HepG2 (cell line): ENCODE measurements around the gene DRAP1. TPM values are rescaled to one million over a fixed set of nuclear protein-coding genes. Genes with fewer than 3 reads are reported as not detected.

Source experiments
- KLF6 ChIP-seq: IDR thresholded peaks from 2 replicates; pipeline ENCODE4 v1.8.0; 2016; ENCODE audit warnings: missing biosample characterization, missing genetic modification reagents
- KLF9 ChIP-seq: IDR thresholded peaks from 2 replicates; pipeline ENCODE4 v1.6.1; 2016; ENCODE audit warnings: low read depth
- MTF2 ChIP-seq: sonication (generic); formaldehyde crosslinking; IDR thresholded peaks from 2 replicates; pipeline ENCODE4 v1.5.0; 2020; ENCODE audit warnings: missing genetic modification reagents, borderline replicate concordance
- NFKB2 ChIP-seq: sonication (generic); formaldehyde crosslinking; IDR thresholded peaks from 2 replicates; pipeline ENCODE4 v1.4.0; 2020; ENCODE audit warnings: missing genetic modification reagents, borderline replicate concordance
- NFRKB ChIP-seq: fragments of 450-650 bp; IDR thresholded peaks from 2 replicates; pipeline ENCODE4 v1.6.1; 2017
- PHB2 ChIP-seq: fragments of 450-650 bp; IDR thresholded peaks from 2 replicates; pipeline ENCODE4 v1.6.1; 2018; ENCODE audit not compliant: partially characterized antibody
- RBM22 ChIP-seq: fragments of 200-400 bp; formaldehyde crosslinking; optimal IDR thresholded peaks from 2 replicates; pipeline ENCODE3; 2017; ENCODE audit warnings: mild to moderate bottlenecking, low read length, moderate library complexity
- SOX13 ChIP-seq, 3 experiments: fragments of 450-650 bp in 1 of 3; sonication (generic) in 1 of 3; formaldehyde crosslinking in 1 of 3; IDR thresholded peaks in 2 of 3; conservative IDR thresholded peaks in 1 of 3; 2 replicates each; pipeline versions ENCODE4 v1.5.0 to v1.6.1; 2016 to 2020; ENCODE audit warnings: antibody characterized with exemption in 1 of 3, mild to moderate bottlenecking in 1 of 3, missing compliant biosample characterization in 1 of 3, missing genetic modification reagents in 1 of 3, moderate library complexity in 1 of 3
- SP2 ChIP-seq: sonication (generic); formaldehyde crosslinking; IDR thresholded peaks from 2 replicates; pipeline ENCODE4 v1.5.1; 2020; ENCODE audit warnings: mild to moderate bottlenecking, missing genetic modification reagents
- ZNF773 ChIP-seq: sonication (generic); formaldehyde crosslinking; IDR thresholded peaks from 2 replicates; pipeline ENCODE4 v1.4.0; 2020; ENCODE audit warnings: missing genetic modification reagents, borderline replicate concordance
- ZNF816 ChIP-seq: sonication (generic); formaldehyde crosslinking; IDR thresholded peaks from 2 replicates; pipeline ENCODE4 v1.8.0; 2022; ENCODE audit warnings: missing genetic modification reagents, mild to moderate bottlenecking, borderline replicate concordance
- ZSCAN25 ChIP-seq: sonication (generic); formaldehyde crosslinking; IDR thresholded peaks from 2 replicates; pipeline ENCODE4 v1.8.0; 2022; ENCODE audit warnings: mild to moderate bottlenecking, missing genetic modification reagents
- polyA plus RNA-seq, 8 experiments: library from polyadenylated mRNA; depleted of rRNA in 3 of 8; stranded (reverse) in 7 of 8; unstranded in 1 of 8; fragments of >200 nt; fragmentation: Illumina TruSeq in 4 of 8; extraction: Trizol in 4 of 8; gene quantifications; 2 replicates each; pipeline versions ENCODE4 v1.2.1 to v1.2.3, GENCODE V29; 2011 to 2016; ENCODE audit warnings: low read depth in 4 of 8, missing spikeins in 1 of 8, mixed read lengths in 1 of 8; ENCODE audit not compliant: insufficient read depth in 1 of 8
- total RNA-seq, 5 experiments: library from RNA; depleted of rRNA; stranded (reverse); fragments of >200 nt; fragmentation: Illumina TruSeq; extraction: Trizol; gene quantifications; 2 replicates each; pipeline ENCODE4 v1.2.3, GENCODE V29; 2016; ENCODE audit warnings: low read depth in 1 of 5
- TF ChIP-seq, protein P1 (sequence below): sonication (generic); formaldehyde crosslinking; IDR thresholded peaks from 2 replicates; pipeline ENCODE4 v1.9.0; 2021; ENCODE audit warnings: missing genetic modification reagents, borderline replicate concordance
- TF ChIP-seq, protein P2 (sequence below): IDR thresholded peaks from 2 replicates; pipeline ENCODE4 v1.6.1; 2018; ENCODE audit warnings: missing genetic modification reagents
- TF ChIP-seq, protein P3 (sequence below): sonication (generic); formaldehyde crosslinking; conservative IDR thresholded peaks from 2 replicates; pipeline ENCODE4 v1.4.0; 2020; ENCODE audit warnings: missing genetic modification reagents
- TF ChIP-seq, protein P4 (sequence below): sonication (generic); formaldehyde crosslinking; IDR thresholded peaks from 2 replicates; pipeline ENCODE4 v1.8.1; 2023; ENCODE audit warnings: missing genetic modification reagents, mild to moderate bottlenecking, borderline replicate concordance
- TF ChIP-seq, protein P5 (sequence below): IDR thresholded peaks from 2 replicates; pipeline ENCODE4 v1.6.1; 2016; ENCODE audit warnings: low read depth
- TF ChIP-seq, protein P6 (sequence below): sonication (generic); formaldehyde crosslinking; IDR thresholded peaks from 2 replicates; pipeline ENCODE4 v1.4.0; 2020; ENCODE audit warnings: low read depth, mild to moderate bottlenecking, missing genetic modification reagents

DRAP1 gene
- total and polyA plus RNA-seq, 2 of the 13 experiments (the other 11 are each of a cell fraction or from before 2014, with no cell fraction given), result 46.8 to 52.3 TPM

DNA sequence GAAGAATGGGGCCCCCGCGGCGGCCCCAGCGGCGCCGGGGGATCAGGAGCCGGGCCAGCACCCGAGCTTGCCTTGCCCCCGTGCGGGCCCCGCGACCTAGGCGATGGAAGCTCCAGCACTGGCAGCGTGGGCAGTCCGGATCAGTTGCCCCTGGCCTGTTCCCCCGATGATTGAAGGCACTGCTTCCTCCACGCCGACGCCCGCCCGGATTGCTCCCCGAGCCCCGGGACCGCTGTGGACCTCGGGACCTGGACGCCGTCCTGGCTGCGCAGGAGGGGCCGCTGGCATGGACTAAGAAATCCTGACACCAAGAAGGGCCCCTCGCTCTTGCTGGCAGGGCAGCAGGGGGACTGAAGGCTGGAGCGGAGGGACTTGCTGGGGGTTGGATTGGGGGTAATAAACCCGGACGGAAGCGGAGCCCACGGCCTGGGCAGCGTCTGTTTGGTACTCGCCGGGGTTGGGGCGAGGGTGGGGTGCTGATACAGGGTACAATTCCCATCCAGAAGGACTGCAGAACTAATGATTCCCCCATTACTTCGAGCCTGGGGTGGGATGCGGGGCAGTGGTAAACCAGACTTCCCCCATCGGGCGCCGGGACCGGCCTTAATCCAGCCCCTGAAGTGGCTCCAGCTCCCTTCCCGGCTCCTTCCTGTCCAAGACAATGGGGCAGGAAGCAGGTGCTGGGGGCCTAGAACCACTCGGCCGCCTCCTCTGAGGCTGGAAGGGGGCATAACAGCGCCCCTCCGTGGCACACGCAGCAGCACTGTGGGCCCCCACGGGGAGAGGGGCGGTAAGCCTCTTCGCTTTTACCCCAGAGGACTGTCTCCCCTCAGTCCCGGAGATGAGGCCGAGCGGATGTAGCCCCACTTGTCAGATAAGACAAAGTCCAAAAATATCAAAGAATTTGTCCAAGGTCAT, 27.7 kb upstream of the DRAP1 start (continued):
- TF ChIP-seq, protein P1, sequence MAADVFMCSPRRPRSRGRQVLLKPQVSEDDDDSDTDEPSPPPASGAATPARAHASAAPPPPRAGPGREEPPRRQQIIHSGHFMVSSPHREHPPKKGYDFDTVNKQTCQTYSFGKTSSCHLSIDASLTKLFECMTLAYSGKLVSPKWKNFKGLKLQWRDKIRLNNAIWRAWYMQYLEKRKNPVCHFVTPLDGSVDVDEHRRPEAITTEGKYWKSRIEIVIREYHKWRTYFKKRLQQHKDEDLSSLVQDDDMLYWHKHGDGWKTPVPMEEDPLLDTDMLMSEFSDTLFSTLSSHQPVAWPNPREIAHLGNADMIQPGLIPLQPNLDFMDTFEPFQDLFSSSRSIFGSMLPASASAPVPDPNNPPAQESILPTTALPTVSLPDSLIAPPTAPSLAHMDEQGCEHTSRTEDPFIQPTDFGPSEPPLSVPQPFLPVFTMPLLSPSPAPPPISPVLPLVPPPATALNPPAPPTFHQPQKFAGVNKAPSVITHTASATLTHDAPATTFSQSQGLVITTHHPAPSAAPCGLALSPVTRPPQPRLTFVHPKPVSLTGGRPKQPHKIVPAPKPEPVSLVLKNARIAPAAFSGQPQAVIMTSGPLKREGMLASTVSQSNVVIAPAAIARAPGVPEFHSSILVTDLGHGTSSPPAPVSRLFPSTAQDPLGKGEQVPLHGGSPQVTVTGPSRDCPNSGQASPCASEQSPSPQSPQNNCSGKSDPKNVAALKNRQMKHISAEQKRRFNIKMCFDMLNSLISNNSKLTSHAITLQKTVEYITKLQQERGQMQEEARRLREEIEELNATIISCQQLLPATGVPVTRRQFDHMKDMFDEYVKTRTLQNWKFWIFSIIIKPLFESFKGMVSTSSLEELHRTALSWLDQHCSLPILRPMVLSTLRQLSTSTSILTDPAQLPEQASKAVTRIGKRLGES (CRISPR knock-in tag), result no peak
- TF ChIP-seq SP2 (CRISPR knock-in tag) (no peak), ZNF773 (CRISPR knock-in tag) (no peak), SOX13 (IDR thresholded peaks at IDR 0.05) (peak; percentile 3; the same call in 1 of the 2 replicates), SOX13 (CRISPR knock-in tag; conservative IDR thresholded peaks at IDR 0.05 in 1 of 2, IDR thresholded peaks at IDR 0.05 in 1 of 2) (0 out of 4 replicates have a peak, but pooled peaks of 1 of the 2 experiments have one; percentile 18), RBM22 (peak; percentile 82), PHB2 (no peak), ZSCAN25 (CRISPR knock-in tag) (no peak), NFRKB (no peak), MTF2 (CRISPR knock-in tag) (no peak), ZNF816 (CRISPR knock-in tag) (0 out of 2 replicates have a peak, but pooled peaks have one; percentile 39), KLF9 (CRISPR knock-in tag) (no peak), KLF6 (0 out of 2 replicates have a peak, but pooled peaks have one; percentile 8), NFKB2 (CRISPR knock-in tag) (no peak; the same call in 1 of the 2 replicates)
- TF ChIP-seq, protein P2, sequence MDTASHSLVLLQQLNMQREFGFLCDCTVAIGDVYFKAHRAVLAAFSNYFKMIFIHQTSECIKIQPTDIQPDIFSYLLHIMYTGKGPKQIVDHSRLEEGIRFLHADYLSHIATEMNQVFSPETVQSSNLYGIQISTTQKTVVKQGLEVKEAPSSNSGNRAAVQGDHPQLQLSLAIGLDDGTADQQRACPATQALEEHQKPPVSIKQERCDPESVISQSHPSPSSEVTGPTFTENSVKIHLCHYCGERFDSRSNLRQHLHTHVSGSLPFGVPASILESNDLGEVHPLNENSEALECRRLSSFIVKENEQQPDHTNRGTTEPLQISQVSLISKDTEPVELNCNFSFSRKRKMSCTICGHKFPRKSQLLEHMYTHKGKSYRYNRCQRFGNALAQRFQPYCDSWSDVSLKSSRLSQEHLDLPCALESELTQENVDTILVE (CRISPR knock-in tag), result no peak
- TF ChIP-seq, protein P3, sequence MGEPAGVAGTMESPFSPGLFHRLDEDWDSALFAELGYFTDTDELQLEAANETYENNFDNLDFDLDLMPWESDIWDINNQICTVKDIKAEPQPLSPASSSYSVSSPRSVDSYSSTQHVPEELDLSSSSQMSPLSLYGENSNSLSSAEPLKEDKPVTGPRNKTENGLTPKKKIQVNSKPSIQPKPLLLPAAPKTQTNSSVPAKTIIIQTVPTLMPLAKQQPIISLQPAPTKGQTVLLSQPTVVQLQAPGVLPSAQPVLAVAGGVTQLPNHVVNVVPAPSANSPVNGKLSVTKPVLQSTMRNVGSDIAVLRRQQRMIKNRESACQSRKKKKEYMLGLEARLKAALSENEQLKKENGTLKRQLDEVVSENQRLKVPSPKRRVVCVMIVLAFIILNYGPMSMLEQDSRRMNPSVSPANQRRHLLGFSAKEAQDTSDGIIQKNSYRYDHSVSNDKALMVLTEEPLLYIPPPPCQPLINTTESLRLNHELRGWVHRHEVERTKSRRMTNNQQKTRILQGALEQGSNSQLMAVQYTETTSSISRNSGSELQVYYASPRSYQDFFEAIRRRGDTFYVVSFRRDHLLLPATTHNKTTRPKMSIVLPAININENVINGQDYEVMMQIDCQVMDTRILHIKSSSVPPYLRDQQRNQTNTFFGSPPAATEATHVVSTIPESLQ, result no peak
- TF ChIP-seq, protein P4, sequence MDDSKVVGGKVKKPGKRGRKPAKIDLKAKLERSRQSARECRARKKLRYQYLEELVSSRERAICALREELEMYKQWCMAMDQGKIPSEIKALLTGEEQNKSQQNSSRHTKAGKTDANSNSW, result peak; percentile 45; the same call in 1 of the 2 replicates
- TF ChIP-seq, protein P5, sequence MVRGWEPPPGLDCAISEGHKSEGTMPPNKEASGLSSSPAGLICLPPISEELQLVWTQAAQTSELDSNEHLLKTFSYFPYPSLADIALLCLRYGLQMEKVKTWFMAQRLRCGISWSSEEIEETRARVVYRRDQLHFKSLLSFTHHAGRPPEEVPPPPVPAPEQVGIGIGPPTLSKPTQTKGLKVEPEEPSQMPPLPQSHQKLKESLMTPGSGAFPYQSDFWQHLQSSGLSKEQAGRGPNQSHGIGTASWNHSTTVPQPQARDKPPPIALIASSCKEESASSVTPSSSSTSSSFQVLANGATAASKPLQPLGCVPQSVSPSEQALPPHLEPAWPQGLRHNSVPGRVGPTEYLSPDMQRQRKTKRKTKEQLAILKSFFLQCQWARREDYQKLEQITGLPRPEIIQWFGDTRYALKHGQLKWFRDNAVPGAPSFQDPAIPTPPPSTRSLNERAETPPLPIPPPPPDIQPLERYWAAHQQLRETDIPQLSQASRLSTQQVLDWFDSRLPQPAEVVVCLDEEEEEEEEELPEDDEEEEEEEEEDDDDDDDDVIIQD (CRISPR knock-in tag), result no peak
- TF ChIP-seq, protein P6, sequence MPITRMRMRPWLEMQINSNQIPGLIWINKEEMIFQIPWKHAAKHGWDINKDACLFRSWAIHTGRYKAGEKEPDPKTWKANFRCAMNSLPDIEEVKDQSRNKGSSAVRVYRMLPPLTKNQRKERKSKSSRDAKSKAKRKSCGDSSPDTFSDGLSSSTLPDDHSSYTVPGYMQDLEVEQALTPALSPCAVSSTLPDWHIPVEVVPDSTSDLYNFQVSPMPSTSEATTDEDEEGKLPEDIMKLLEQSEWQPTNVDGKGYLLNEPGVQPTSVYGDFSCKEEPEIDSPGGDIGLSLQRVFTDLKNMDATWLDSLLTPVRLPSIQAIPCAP (CRISPR knock-in tag), result no peak
